Esophagus muscularis mucosa (tissue), 4 donors: ENCODE data around the gene THSD4. TPM values are rescaled to one million over a fixed set of nuclear protein-coding genes. Genes with fewer than 3 reads are reported as not detected.

Source experiments
- DNase-seq: peaks from one replicate; pipeline ENCODE4 v3.0.0-alpha.2; 2017; ENCODE audit errors: extremely low spot score
- H3K27ac ChIP-seq, 4 donors: fragments of 200-600 bp; sonication (generic); replicated peaks in 1 of 4; 1 replicate in 3 of 4; 2 replicates in 1 of 4; pipeline ENCODE4 v1.5.1; 2016 to 2019; ENCODE audit warnings: mild to moderate bottlenecking in 1 of 4
- H3K27me3 ChIP-seq, 4 donors: fragments of 200-600 bp; sonication (generic); one replicate each; pipeline versions ENCODE4 v1.5.1 to v1.6.0; 2016 to 2019
- H3K36me3 ChIP-seq, 4 donors: fragments of 200-600 bp; sonication (generic); one replicate each; pipeline ENCODE4 v1.5.1; 2016 to 2019
- H3K4me1 ChIP-seq, 4 donors: fragments of 200-600 bp; sonication (generic); one replicate each; pipeline ENCODE4 v1.5.1; 2016 to 2019
- H3K4me3 ChIP-seq, 4 donors: fragments of 200-600 bp; sonication (generic); 1 replicate in 2 of 4; 2 replicates in 2 of 4; pipeline ENCODE4 v1.5.1; 2016 to 2019; ENCODE audit warnings: mild to moderate bottlenecking in 4 of 4, moderate library complexity in 1 of 4
- H3K9me3 ChIP-seq, 4 donors: fragments of 200-600 bp; sonication (generic); 1 replicate in 3 of 4; 2 replicates in 1 of 4; pipeline ENCODE4 v1.5.1; 2016 to 2019
- CTCF ChIP-seq, 3 experiments: fragments of 200-600 bp in 2 of 3; fragments of 450-650 bp in 1 of 3; sonication (generic) in 2 of 3; IDR thresholded peaks; one replicate each; pipeline ENCODE4 v1.5.1; 2017 to 2019; ENCODE audit warnings: antibody characterized with exemption in 3 of 3, mild to moderate bottlenecking in 2 of 3, moderate library complexity in 1 of 3
- EP300 ChIP-seq: sonication (generic); formaldehyde crosslinking; IDR thresholded peaks from one replicate; pipeline ENCODE4 v1.6.1; 2017; ENCODE audit warnings: antibody characterized with exemption
- POLR2A ChIP-seq: fragments of 450-650 bp; IDR thresholded peaks from one replicate; pipeline ENCODE4 v1.6.1; 2017; ENCODE audit warnings: antibody characterized with exemption, moderate library complexity, mild to moderate bottlenecking, low read depth
- POLR2AphosphoS5 ChIP-seq, 2 donors: sonication (generic); formaldehyde crosslinking; IDR thresholded peaks; one replicate each; pipeline ENCODE4 v1.6.1; 2017; ENCODE audit warnings: antibody characterized with exemption in 2 of 2
- WGBS: methylation state at CpG from one replicate; pipeline ENCODE4 v1.1.5; 2018; 5-methylcytosine and 5-hydroxymethylcytosine counted together
- intact Hi-C: fragments of 100-400 bp; cut with DNase I; formaldehyde crosslinking; loops from one replicate; pipeline ENCODE4 v1.15.1; 2023
- total RNA-seq, 4 donors: library from RNA; depleted of rRNA; stranded (reverse); fragments of >200 nt; gene quantifications; one replicate each; pipeline versions ENCODE4 v1.1.0 to v1.2.1, GENCODE V29; 2016

The THSD4 gene
- total RNA-seq, 4 donors from 2014 or later: 3.2 to 6.6 (median 5.6) TPM

- peak overlapping the region; percentile 53 to 75 (median 59) for H3K4me3 ChIP-seq
- 82% methylated on average over 13 of the region's 13 CpGs for WGBS
- H3K9me3 ChIP-seq: no peaks in the 10 kb centered on the region
- no peaks in the 10 kb centered on the region for H3K36me3 ChIP-seq
- peak overlapping the region in 1 of 4 donors; percentile 60 for H3K27ac ChIP-seq
- peaks cover 0 to 3% (median 0%) of the 10 kb centered on the region in 4 donors for H3K27me3 ChIP-seq
- TF ChIP-seq POLR2A (no peak), EP300 (no peak), CTCF (IDR thresholded peaks at IDR 0.05) (no peak), POLR2AphosphoS5 (IDR thresholded peaks at IDR 0.05) (no peak)
- H3K4me1 ChIP-seq: peaks cover 9 to 12% (median 10%) of the 10 kb centered on the region in 4 donors
- DNase-seq: no peak
- intact Hi-C loops: loop anchor here (10.0 kb wide), 1 partner anchor 268 kb away; no protein-coding TSS in a partner anchor
Observed at GRCh38 chr15:71116366-71116765, 1.1 kb downstream of the THSD4 start.

DNA sequence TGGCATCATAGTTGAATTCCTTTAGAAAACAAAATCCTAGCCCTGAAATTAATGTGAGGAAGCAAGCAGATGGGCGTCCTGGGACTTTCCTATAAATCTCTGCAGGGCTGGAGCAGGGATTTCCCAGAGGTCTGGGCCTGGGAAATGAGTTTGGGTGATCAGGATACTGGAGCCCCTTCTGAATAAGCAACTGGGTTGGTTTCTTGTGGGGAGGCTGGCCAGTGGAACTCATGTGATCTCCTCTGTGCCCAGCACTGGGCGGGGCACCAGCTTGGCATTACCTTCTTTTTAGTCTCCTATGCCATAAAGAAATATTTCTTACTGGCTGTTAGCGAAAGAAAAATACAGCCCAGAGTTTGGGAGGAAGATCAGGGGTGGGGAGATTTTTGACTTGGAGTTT is 1.7 kb downstream of the THSD4 start:
- intact Hi-C loops: loop anchor here (10.0 kb wide), 1 partner anchor 268 kb away; no protein-coding TSS in a partner anchor
- Histone ChIP-seq H3K4me1 (peaks cover 9 to 12% (median 10%) of the 10 kb centered on the region in 4 donors), H3K27ac (no peak overlapping the region), H3K36me3 (no peaks in the 10 kb centered on the region), H3K4me3 (no peak overlapping the region), H3K27me3 (peaks cover 0 to 3% (median 0%) of the 10 kb centered on the region in 4 donors), H3K9me3 (no peaks in the 10 kb centered on the region)
- TF ChIP-seq CTCF (IDR thresholded peaks at IDR 0.05) (no peak), POLR2A (no peak), EP300 (no peak), POLR2AphosphoS5 (IDR thresholded peaks at IDR 0.05) (no peak)
- DNase-seq: no peak
- WGBS: 90% methylated on average over 3 of the region's 3 CpGs

- no peak overlapping the region for H3K4me3 ChIP-seq
- no peaks in the 10 kb centered on the region for H3K9me3 ChIP-seq
- H3K27ac ChIP-seq: no peak overlapping the region
- H3K4me1 ChIP-seq: peaks cover 9 to 12% (median 10%) of the 10 kb centered on the region in 4 donors
- intact Hi-C loops: loop anchor here (10.0 kb wide), 1 partner anchor 267 kb away; no protein-coding TSS in a partner anchor
- H3K27me3 ChIP-seq: peaks cover 0 to 3% (median 0%) of the 10 kb centered on the region in 4 donors
- DNase-seq: no peak
- H3K36me3 ChIP-seq: no peaks in the 10 kb centered on the region
- 89% methylated on average over 7 of the region's 7 CpGs for WGBS
- TF ChIP-seq EP300 (no peak), POLR2AphosphoS5 (IDR thresholded peaks at IDR 0.05) (no peak), POLR2A (no peak), CTCF (IDR thresholded peaks at IDR 0.05) (no peak)
Observed at GRCh38 chr15:71117714-71118305, 2.5 kb downstream of the THSD4 start.

DNA sequence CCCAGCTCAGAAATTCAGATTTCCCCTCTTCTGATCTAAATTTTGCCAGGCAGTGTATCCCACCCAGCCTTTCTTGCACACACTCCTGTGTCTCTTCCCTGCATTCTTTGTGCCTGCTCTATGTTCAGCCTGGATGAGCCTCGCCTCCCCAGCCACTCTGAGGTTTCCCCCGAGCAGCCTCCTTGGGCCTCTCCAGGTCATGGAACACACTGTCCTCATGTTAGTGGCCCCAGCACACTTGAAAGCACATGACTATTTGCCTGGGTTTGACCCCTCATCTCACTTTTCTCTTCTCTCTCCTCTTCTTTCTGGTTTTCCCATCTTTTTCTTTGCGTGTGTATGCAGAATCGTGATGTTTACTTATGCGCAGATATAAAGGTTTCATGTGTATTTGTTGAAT is 3.1 kb downstream of the THSD4 start:
- 90% methylated on average over 5 of the region's 5 CpGs for WGBS
- peaks cover 0 to 3% (median 0%) of the 10 kb centered on the region in 4 donors for H3K27me3 ChIP-seq
- H3K36me3 ChIP-seq: no peaks in the 10 kb centered on the region
- peaks cover 9 to 12% (median 10%) of the 10 kb centered on the region in 4 donors for H3K4me1 ChIP-seq
- no peak for DNase-seq
- intact Hi-C loops: loop anchor here (10.0 kb wide), 1 partner anchor 266 kb away; no protein-coding TSS in a partner anchor
- no peak overlapping the region for H3K27ac ChIP-seq
- no peaks in the 10 kb centered on the region for H3K9me3 ChIP-seq
- TF ChIP-seq POLR2AphosphoS5 (IDR thresholded peaks at IDR 0.05) (no peak), EP300 (no peak), CTCF (IDR thresholded peaks at IDR 0.05) (no peak), POLR2A (no peak)
- no peak overlapping the region for H3K4me3 ChIP-seq
